Kidney epithelial cell (primary cell): ENCODE data around the gene CHRNA10. TPM values are rescaled to one million over a fixed set of nuclear protein-coding genes. Genes with fewer than 3 reads are reported as not detected.
A peak's percentile ranks its signal among the peaks of the same experiment; 100 is the strongest.

Experiments
- DNase-seq: peaks from one replicate; pipeline ENCODE4 v3.0.0-alpha.2; 2010; ENCODE audit warnings: low read depth
- H3K27me3 ChIP-seq: 2 replicates; pipeline ENCODE4 v1.6.0; 2011; ENCODE audit warnings: low read length; ENCODE audit not compliant: control insufficient read depth, insufficient read depth
- H3K36me3 ChIP-seq: 2 replicates; pipeline ENCODE4 v1.5.1; 2011; ENCODE audit warnings: low read length; ENCODE audit not compliant: control insufficient read depth, insufficient read depth
- H3K4me3 ChIP-seq: 2 replicates; pipeline ENCODE4 v1.5.1; 2011; ENCODE audit warnings: low read depth, mild to moderate bottlenecking, control low read depth, low read length
- CTCF ChIP-seq: IDR thresholded peaks from 2 replicates; pipeline ENCODE4 v1.5.1; 2011; ENCODE audit warnings: mild to moderate bottlenecking, moderate library complexity, low read length, control low read depth, inconsistent platforms; ENCODE audit not compliant: insufficient read depth, poor library complexity, severe bottlenecking
- total RNA-seq: library from RNA; depleted of rRNA; stranded (reverse); fragments of >200 nt; gene quantifications from 2 replicates; pipeline ENCODE4 v1.2.3, GENCODE V29; 2015

Gene CHRNA10
- total RNA-seq, 1 donor from 2014 or later, result 0.54 TPM

- Histone ChIP-seq H3K27me3 (no peaks in the 10 kb centered on the region), H3K36me3 (peaks cover 4% of the 10 kb centered on the region), H3K4me3 (no peak overlapping the region)
- no peak for TF ChIP-seq CTCF
- no peak for DNase-seq
These were observed 13.1 kb upstream of the CHRNA10 start for GRCh38 chr11:3684129-3684818.

GRCh38 chr11:3683039-3683438, 11.9 kb upstream of the CHRNA10 start:
- DNase-seq, result no peak
- no peak for TF ChIP-seq CTCF
- no peaks in the 10 kb centered on the region for H3K27me3 ChIP-seq
- H3K4me3 ChIP-seq, result no peak overlapping the region
- H3K36me3 ChIP-seq, result peaks cover 4% of the 10 kb centered on the region

GRCh38 chr11:3679077-3679476, 7.9 kb upstream of the CHRNA10 start:
- DNase-seq, result no peak
- Histone ChIP-seq H3K4me3 (no peak overlapping the region), H3K36me3 (peaks cover 8% of the 10 kb centered on the region), H3K27me3 (no peaks in the 10 kb centered on the region)
- TF ChIP-seq CTCF, result no peak

- Histone ChIP-seq H3K36me3 (peaks cover 9% of the 10 kb centered on the region), H3K4me3 (no peak overlapping the region), H3K27me3 (no peaks in the 10 kb centered on the region)
- TF ChIP-seq CTCF, result no peak
- DNase-seq, result no peak
These were observed 4.8 kb upstream of the CHRNA10 start for GRCh38 chr11:3675971-3676370.

GRCh38 chr11:3674189-3674588, 3.0 kb upstream of the CHRNA10 start:
- TF ChIP-seq CTCF, result no peak
- DNase-seq, result peak; percentile 95
- Histone ChIP-seq H3K4me3 (no peak overlapping the region), H3K27me3 (no peaks in the 10 kb centered on the region), H3K36me3 (peaks cover 8% of the 10 kb centered on the region)

- Histone ChIP-seq H3K27me3 (no peaks in the 10 kb centered on the region), H3K36me3 (peaks cover 3% of the 10 kb centered on the region), H3K4me3 (no peak overlapping the region)
- no peak for TF ChIP-seq CTCF
- no peak for DNase-seq
These were observed 1.4 kb downstream of the CHRNA10 start for GRCh38 chr11:3669742-3670183.
